Endothelial cell (in vitro differentiated cells): Measurements from ENCODE around the gene METTL26. TPM values are rescaled to one million over a fixed set of nuclear protein-coding genes. Genes with fewer than 3 reads are reported as not detected.

ENCODE experiments used
- DNase-seq: peaks from one replicate; pipeline ENCODE4 v3.0.0; 2021; ENCODE audit warnings: low spot score
- H3K27ac Mint-ChIP-seq: one replicate; pipeline ENCODE4 v1.8.0; 2021; ENCODE audit warnings: mixed read lengths, inconsistent platforms; ENCODE audit not compliant: unreplicated experiment
- H3K27me3 Mint-ChIP-seq: one replicate; pipeline ENCODE4 v1.8.0; 2021; ENCODE audit warnings: mild to moderate bottlenecking, moderate library complexity, mixed read lengths, inconsistent platforms; ENCODE audit not compliant: unreplicated experiment
- H3K36me3 Mint-ChIP-seq: one replicate; pipeline ENCODE4 v1.8.0; 2021; ENCODE audit warnings: mild to moderate bottlenecking, low read depth, mixed read lengths, inconsistent platforms; ENCODE audit not compliant: unreplicated experiment
- H3K4me1 Mint-ChIP-seq: one replicate; pipeline ENCODE4 v1.8.0; 2021; ENCODE audit warnings: mild to moderate bottlenecking, mixed read lengths, inconsistent platforms; ENCODE audit not compliant: unreplicated experiment
- H3K4me3 Mint-ChIP-seq: one replicate; pipeline ENCODE4 v1.8.0; 2021; ENCODE audit warnings: mild to moderate bottlenecking, mixed read lengths, inconsistent platforms; ENCODE audit not compliant: unreplicated experiment
- H3K9me3 Mint-ChIP-seq: one replicate; pipeline ENCODE4 v1.8.0; 2021; ENCODE audit warnings: mixed read lengths, inconsistent platforms; ENCODE audit not compliant: unreplicated experiment
- CTCF ChIP-seq: fragments of 200-600 bp; sonication (generic); IDR thresholded peaks from one replicate; pipeline ENCODE4 v1.5.0; 2021; ENCODE audit warnings: antibody characterized with exemption; ENCODE audit not compliant: unreplicated experiment
- total RNA-seq: library from RNA; stranded (reverse); fragmentation: NEBNext Ultra II Directional; extraction: Animal tissue kit (Norgen Biotek cat#: 25700); gene quantifications from one replicate; pipeline ENCODE4 v1.2.1, GENCODE V29; 2021; ENCODE audit not compliant: unreplicated experiment

The METTL26 gene
- total RNA-seq, 1 donor from 2014 or later, result 48.5 TPM

DNA sequence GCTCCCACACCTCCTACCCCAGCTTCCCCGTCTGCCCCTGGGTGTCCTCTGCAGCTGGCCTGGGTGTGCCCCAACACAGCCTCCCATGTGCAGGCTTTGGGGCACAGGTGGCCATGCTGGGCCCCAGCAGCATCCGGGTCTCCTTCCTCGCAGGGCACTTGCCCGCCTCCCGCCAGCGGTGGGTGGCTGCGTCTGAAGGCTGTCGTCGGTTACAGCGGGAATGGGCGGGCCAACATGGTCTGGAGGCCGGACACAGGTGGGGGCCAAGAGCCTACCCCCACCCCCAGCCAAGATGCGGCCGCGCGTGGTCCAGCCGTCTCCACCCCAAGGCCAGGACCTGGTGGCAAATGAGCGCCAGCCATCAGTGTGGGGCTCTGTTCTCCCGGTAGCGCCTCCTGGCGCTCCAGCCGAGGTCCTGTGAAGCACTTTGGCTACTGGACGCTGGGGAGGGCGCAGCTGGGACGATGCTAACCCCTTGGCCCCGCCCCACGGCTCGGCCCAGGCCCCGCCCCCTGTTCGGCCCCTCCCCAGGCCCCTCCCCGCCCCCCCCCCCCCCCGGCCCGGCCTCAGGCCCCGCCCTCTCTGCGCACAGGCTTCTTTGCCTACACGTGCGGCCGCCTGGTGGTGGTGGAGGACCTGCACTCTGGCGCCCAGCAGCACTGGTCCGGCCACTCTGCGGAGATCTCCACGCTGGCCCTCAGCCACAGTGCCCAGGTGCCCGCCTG lies 24.5 kb upstream of the METTL26 start:
- H3K36me3 Mint-ChIP-seq, result peaks cover 3% of the 10 kb centered on the region
- TF ChIP-seq CTCF, result peak; percentile 74
- H3K4me3 Mint-ChIP-seq, result no peak overlapping the region
- DNase-seq, result peak; percentile 91
- H3K4me1 Mint-ChIP-seq, result no peaks in the 10 kb centered on the region
- no peak overlapping the region for H3K27ac Mint-ChIP-seq
- H3K27me3 Mint-ChIP-seq, result peaks cover 9% of the 10 kb centered on the region
- no peaks in the 10 kb centered on the region for H3K9me3 Mint-ChIP-seq

- H3K4me1 Mint-ChIP-seq, result no peaks in the 10 kb centered on the region
- no peak for TF ChIP-seq CTCF
- no peaks in the 10 kb centered on the region for H3K9me3 Mint-ChIP-seq
- H3K4me3 Mint-ChIP-seq, result no peak overlapping the region
- H3K36me3 Mint-ChIP-seq, result peaks cover 3% of the 10 kb centered on the region
- no peak for DNase-seq
- H3K27me3 Mint-ChIP-seq, result peaks cover 9% of the 10 kb centered on the region
- no peak overlapping the region for H3K27ac Mint-ChIP-seq
These were observed 24.0 kb upstream of the METTL26 start for GRCh38 chr16:660132-660458.

- Mint-ChIP-seq H3K27me3 (peaks cover 8% of the 10 kb centered on the region), H3K9me3 (no peaks in the 10 kb centered on the region), H3K36me3 (peaks cover 3% of the 10 kb centered on the region), H3K4me3 (no peak overlapping the region), H3K27ac (no peak overlapping the region), H3K4me1 (no peaks in the 10 kb centered on the region)
- no peak for TF ChIP-seq CTCF
- DNase-seq, result no peak
These were observed 23.5 kb upstream of the METTL26 start for GRCh38 chr16:659618-660017.

- no peaks in the 10 kb centered on the region for H3K9me3 Mint-ChIP-seq
These were observed 22.8 kb upstream of the METTL26 start for GRCh38 chr16:658679-659571.

More at GRCh38 chr16:658679-659571, 22.8 kb upstream of the METTL26 start:
- H3K4me3 Mint-ChIP-seq, result no peak overlapping the region
- peaks cover 3% of the 10 kb centered on the region for H3K36me3 Mint-ChIP-seq
- H3K27ac Mint-ChIP-seq, result no peak overlapping the region
- H3K4me1 Mint-ChIP-seq, result no peaks in the 10 kb centered on the region
- H3K27me3 Mint-ChIP-seq, result peaks cover 10% of the 10 kb centered on the region
- DNase-seq, result no peak
- TF ChIP-seq CTCF, result no peak
